Prostate gland (tissue), 2 donors: ENCODE data around the gene NSL1. TPM values are rescaled to one million over a fixed set of nuclear protein-coding genes. Genes with fewer than 3 reads are reported as not detected.

Source experiments
- DNase-seq: peaks from one replicate; pipeline ENCODE4 v3.0.0-alpha.2; 2019; ENCODE audit warnings: low spot score
- H3K27ac ChIP-seq, 2 donors: fragments of 200-600 bp; sonication (generic); 2 replicates each; pipeline ENCODE4 v1.5.1; 2017 to 2019
- H3K27me3 ChIP-seq: fragments of 200-600 bp; sonication (generic); replicated peaks from 2 replicates; pipeline ENCODE4 v1.5.1; 2019; ENCODE audit not compliant: insufficient read depth
- H3K36me3 ChIP-seq, 2 donors: fragments of 200-600 bp; sonication (generic); 1 replicate in 1 of 2; 2 replicates in 1 of 2; pipeline versions ENCODE4 v1.5.1 to v1.8.1; 2017 to 2019
- H3K4me1 ChIP-seq: fragments of 200-600 bp; sonication (generic); replicated peaks from 2 replicates; pipeline ENCODE4 v1.5.1; 2019
- H3K4me3 ChIP-seq, 2 donors: fragments of 200-600 bp; sonication (generic); 2 replicates each; pipeline ENCODE4 v1.5.1; 2017 to 2019
- H3K9me3 ChIP-seq: fragments of 200-600 bp; sonication (generic); 2 replicates; pipeline ENCODE4 v1.5.1; 2017
- CTCF ChIP-seq, 4 experiments: fragments of 200-600 bp in 2 of 4; fragments of 450-650 bp in 2 of 4; sonication (generic) in 2 of 4; IDR thresholded peaks; 1 replicate in 3 of 4; 2 replicates in 1 of 4; pipeline ENCODE4 v1.5.1; 2016 to 2019; ENCODE audit warnings: antibody characterized with exemption in 4 of 4, mild to moderate bottlenecking in 2 of 4, moderate library complexity in 2 of 4
- POLR2A ChIP-seq: fragments of 450-650 bp; IDR thresholded peaks from one replicate; pipeline ENCODE4 v1.6.1; 2016; ENCODE audit warnings: antibody characterized with exemption, mild to moderate bottlenecking
- POLR2AphosphoS5 ChIP-seq: sonication (generic); formaldehyde crosslinking; IDR thresholded peaks from one replicate; pipeline ENCODE4 v1.6.1; 2017; ENCODE audit warnings: antibody characterized with exemption
- WGBS: methylation state at CpG from one replicate; pipeline ENCODE4 v1.1.5; 2018; 5-methylcytosine and 5-hydroxymethylcytosine counted together
- intact Hi-C: fragments of 100-400 bp; cut with DNase I; formaldehyde crosslinking; loops from one replicate; pipeline ENCODE4 v1.14.2; 2022
- total RNA-seq, 2 donors: library from RNA; depleted of rRNA; stranded (reverse); fragments of >200 nt; gene quantifications; one replicate each; pipeline ENCODE4 v1.1.0, GENCODE V29; 2016

The NSL1 gene
- total RNA-seq, 2 donors from 2014 or later = 31.6 to 42.6 TPM

GRCh38 chr1:212819726-212820125 lies 28.1 kb upstream of the NSL1 start:
- no peaks in the 10 kb centered on the region for H3K9me3 ChIP-seq
- no peak overlapping the region for H3K27ac ChIP-seq
- intact Hi-C loops = loop anchor here (5.0 kb wide), 1 partner anchor 178 kb away; no protein-coding TSS in a partner anchor
- WGBS = 24% methylated on average over 5 of the region's 5 CpGs
- H3K27me3 ChIP-seq = no peaks in the 10 kb centered on the region
- no peaks in the 10 kb centered on the region for H3K36me3 ChIP-seq
- DNase-seq = no peak
- H3K4me1 ChIP-seq = no peaks in the 10 kb centered on the region
- no peak for TF ChIP-seq POLR2AphosphoS5
- TF ChIP-seq POLR2A = no peak
- TF ChIP-seq CTCF (IDR thresholded peaks at IDR 0.05) = no peak
- H3K4me3 ChIP-seq = no peak overlapping the region

GRCh38 chr1:212816567-212817278 lies 25.1 kb upstream of the NSL1 start:
- DNase-seq = no peak
- Histone ChIP-seq H3K27ac (no peak overlapping the region), H3K9me3 (no peaks in the 10 kb centered on the region), H3K27me3 (no peaks in the 10 kb centered on the region), H3K36me3 (no peaks in the 10 kb centered on the region), H3K4me3 (no peak overlapping the region), H3K4me1 (no peaks in the 10 kb centered on the region)
- intact Hi-C loops = loop anchor here (5.0 kb wide), 1 partner anchor 181 kb away; no protein-coding TSS in a partner anchor
- no peak for TF ChIP-seq CTCF (IDR thresholded peaks at IDR 0.05)
- no peak for TF ChIP-seq POLR2A
- no peak for TF ChIP-seq POLR2AphosphoS5
- WGBS = 63% methylated on average over 3 of the region's 3 CpGs

- TF ChIP-seq POLR2A = no peak
- TF ChIP-seq CTCF (IDR thresholded peaks at IDR 0.05) = peak in 3 of 4 experiments; percentile 32 to 42 (median 40)
- TF ChIP-seq POLR2AphosphoS5 = no peak
- DNase-seq = peak; percentile 13
- Histone ChIP-seq H3K27ac (no peak overlapping the region), H3K27me3 (no peaks in the 10 kb centered on the region), H3K4me1 (no peaks in the 10 kb centered on the region), H3K9me3 (no peaks in the 10 kb centered on the region), H3K4me3 (no peak overlapping the region), H3K36me3 (no peaks in the 10 kb centered on the region)
- WGBS = 56% methylated on average over 5 of the region's 5 CpGs
- intact Hi-C loops = loop anchor here (5.0 kb wide), 1 partner anchor 183 kb away; no protein-coding TSS in a partner anchor
These were observed 23.2 kb upstream of the NSL1 start for GRCh38 chr1:212814537-212815334.

GRCh38 chr1:212805767-212806166 lies 14.2 kb upstream of the NSL1 start:
- intact Hi-C loops = no loop called here
- no peak overlapping the region for H3K27ac ChIP-seq
- no peak for DNase-seq
- H3K9me3 ChIP-seq = no peaks in the 10 kb centered on the region
- no peaks in the 10 kb centered on the region for H3K36me3 ChIP-seq
- H3K27me3 ChIP-seq = no peaks in the 10 kb centered on the region
- H3K4me1 ChIP-seq = no peaks in the 10 kb centered on the region
- WGBS = 89% methylated on average over 3 of the region's 3 CpGs
- no peak for TF ChIP-seq POLR2AphosphoS5
- no peak for TF ChIP-seq CTCF (IDR thresholded peaks at IDR 0.05)
- no peak for TF ChIP-seq POLR2A
- no peak overlapping the region for H3K4me3 ChIP-seq
